HG03378 (cell line): ENCODE results near the gene GXYLT2.

Source experiments
- ATAC-seq: cut with Tn5 transposase; IDR thresholded peaks from one replicate; pipeline ENCODE4 v1.9.1; 2021; ENCODE audit warnings: mild to moderate bottlenecking, moderate library complexity; ENCODE audit not compliant: unreplicated experiment

The GXYLT2 gene

DNA sequence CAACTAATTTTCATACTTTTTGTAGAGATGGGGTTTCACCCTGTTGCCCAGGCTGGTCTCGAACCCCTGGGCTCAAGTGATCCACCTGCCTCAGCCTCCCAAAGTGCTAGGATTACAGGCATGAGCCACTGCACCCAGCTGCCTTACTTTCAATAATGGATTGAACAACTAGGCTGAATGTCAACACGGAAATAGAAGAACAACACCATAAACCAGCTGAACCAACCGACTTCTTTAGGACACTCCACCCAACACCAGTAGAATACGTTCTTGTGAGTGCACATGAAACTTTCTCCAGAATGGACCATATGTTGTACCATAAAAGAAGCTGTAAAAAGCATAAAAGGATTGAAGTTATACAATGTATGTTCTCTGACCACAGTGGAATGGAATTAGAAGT lies 42.9 kb downstream of the GXYLT2 start:
- no peak for ATAC-seq

DNA sequence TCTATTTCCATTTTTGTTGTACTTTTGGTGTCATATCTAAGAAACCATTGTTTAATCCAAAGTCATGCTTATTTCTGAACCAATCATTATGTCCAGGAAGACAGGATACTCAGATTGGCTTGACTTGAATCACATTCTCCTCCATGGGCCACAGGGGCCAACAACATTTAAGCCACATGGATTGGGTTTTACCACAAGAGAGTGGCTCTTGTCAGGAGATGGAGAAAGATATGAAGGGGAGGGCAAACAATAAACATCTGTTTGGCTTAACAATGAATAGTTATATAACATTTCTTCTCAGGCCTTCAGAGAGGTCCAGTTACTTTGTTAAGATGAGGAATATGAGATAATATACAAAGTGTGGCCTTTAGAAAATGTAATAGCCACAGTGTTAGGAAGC lies 44.6 kb downstream of the GXYLT2 start:
- no peak for ATAC-seq

DNA sequence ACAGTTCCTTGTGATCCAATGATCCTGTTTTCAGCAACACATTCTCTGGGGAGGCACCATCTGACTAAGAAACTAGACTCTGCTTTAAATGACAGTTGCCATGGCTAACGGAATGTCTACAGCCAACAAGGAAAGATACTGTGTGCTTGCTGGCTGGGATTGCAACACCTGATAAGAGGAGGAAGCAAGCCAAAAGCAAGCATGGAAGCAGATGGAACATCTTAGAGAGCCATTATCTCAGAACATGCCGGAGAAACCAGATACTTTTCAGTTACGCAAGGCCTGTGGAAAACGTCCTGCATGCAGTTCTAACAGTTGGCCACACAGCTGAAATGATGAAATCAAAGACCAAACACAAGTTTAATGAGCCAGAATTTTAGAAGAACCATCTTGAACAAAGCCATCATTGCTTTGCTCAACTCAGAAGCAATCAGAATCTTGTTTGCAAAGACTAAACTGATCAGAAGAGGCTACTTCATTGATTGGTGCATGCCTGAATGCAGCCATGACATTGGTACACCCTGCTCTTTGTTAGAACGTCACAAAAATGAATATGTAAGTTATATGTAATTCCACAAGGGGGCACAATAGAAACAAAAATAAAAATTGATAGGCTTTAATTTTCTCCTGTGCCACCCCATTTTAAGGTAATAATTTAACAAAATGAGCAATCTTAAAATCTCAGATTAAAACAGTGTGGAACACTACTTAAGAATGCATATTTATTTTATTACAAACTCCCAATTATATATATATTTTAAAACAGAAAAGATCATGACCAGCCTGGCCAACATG lies 50.8 kb downstream of the GXYLT2 start:
- peak; percentile 91 for ATAC-seq

DNA sequence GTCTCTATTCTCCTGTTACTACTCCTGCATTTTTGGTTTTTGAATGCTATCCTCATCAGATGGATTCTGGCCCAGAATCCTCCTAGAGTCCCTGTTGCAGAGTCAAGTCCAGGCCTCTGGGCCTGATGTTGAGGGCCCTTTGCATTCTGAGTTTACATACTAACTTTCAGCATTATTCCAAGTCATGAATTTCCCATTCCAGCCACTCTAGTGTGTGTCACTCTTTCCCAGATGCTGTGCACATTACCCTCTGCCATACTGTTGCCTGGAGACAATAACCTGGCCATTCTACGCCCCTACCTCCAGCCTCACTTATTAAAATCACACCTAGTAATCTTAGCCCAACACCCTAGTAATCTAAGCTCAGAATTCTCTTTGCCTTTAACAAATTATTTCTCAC lies 53.4 kb downstream of the GXYLT2 start:
- no peak for ATAC-seq

DNA sequence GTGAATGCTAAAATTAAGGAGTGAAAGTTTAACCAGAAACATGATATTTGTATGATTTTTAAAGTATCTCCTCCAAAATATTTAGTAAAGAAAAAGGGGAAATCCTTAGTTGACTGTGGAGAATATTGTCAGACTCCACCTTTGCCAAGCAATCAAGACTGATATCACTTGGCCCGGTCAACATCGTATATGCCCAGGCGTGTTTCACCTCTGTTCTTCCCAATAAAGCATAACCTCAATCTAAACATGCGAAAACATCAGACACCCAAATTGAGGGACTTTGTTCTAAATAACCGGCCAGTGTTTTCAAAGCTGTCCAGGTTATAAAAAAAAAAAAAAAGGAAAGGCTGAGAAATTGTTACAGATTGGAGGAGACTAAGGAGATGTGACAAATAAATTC lies 54.6 kb downstream of the GXYLT2 start:
- no peak for ATAC-seq

DNA sequence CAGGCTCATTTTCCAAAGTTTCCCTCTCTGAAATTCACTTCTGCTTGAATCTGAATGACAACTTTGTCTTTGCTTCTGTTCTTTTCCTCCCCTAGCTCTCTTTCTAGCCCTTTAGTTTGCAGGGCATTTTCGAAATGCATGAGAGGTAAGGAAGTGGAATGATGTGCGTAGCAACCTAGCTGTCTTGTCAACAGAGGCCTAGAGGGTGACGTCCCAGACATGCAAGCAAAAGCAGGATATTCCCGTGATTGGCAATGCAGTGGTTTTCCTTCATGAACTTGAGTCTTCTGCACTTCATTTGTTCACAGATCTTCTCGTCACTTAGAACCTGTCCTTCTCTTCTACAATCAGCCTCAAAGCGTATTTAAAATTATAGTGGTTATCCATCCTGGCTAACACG lies 56.9 kb downstream of the GXYLT2 start:
- ATAC-seq = no peak

DNA sequence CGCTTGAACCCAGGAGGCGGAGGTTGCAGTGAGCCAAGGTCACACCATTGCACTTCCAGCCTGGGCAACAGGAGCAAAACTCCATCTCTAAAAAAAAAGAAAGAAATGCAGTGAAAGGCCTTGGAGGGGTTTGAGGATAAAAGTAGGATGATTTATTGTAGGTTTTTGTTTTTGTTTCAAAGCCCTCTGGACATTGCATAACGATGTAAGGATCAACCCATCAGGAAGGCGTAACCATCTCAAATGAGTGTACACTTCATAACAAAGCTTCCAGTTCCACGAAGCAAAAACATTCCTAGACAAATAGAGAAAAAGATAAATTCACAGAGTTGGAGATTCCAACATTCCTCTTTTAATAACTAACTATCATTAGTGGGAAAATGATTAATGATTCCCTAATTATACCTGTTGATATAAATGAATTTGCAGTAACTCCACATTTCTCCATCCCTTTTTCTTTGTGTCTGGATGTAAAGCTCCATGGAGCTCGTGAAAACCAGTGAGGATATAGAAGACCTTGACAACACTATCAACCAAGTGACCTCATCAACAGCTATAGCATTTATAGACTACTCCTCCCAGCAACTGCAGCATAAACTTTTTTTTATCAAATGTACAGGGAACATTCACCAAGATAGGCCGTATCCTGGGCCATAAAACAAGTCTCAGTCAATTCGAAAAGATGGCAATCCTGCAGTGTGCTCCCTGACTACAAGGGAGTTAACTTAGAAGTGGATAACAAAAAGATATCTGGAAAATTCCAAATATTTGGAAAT lies 60.1 kb downstream of the GXYLT2 start:
- no peak for ATAC-seq

DNA sequence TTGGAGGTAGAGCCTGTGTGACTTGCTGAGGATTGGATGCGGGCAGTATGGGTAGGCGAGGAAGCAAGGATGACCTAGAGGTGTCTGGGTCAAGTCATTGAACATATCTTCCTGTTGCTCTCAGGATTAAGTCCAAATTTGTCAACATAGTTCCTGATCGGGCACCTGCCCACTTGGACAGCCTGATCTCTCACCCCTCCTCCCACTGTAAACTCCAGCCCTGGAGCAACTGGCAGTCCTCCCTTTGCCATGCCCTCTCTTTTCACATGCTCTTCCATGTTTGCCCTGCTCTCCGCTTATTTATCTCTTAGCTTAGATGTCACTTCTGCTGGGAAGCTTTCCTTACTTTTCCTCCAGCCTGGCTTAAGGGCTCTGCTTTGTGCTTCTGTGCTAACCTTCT lies 61.2 kb downstream of the GXYLT2 start:
- no peak for ATAC-seq

DNA sequence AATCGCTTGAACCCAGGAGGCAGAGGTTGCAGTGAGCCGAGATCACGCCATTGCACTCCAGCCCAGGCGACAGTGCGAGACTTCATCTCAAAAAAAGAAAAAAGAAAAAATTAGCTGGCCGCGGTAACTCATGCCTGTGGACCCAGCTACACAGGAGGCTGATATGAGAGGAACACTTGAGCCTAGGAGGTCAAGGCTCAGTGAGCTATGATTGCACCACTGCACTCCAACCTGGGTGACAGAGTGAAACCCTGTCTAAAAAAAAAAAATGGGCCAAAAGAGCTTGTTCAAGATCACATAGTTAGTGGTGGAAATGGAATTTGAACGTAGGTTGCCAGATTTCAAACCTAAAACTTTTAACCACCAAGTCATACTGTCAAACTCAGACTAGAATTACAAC lies 62.5 kb downstream of the GXYLT2 start:
- ATAC-seq = no peak

DNA sequence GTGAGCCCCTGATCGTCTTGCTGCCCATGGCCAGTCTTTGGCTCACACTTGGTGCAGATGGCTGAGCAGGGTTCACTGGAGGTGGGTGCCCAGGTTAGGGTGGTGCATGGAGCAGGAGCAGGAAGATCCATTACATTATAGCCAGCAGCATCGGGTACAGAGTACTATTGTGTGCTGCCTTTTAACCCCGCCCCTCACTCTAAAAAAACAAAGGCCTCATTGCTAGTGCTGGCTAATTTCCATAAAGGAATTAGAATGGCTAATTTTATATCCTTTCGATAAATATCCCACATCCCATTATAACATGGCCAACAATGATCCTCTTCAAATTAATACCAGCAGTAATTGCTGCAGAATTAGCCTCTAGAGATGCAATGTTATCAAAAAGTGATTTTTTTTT lies 63.0 kb downstream of the GXYLT2 start:
- ATAC-seq = no peak

DNA sequence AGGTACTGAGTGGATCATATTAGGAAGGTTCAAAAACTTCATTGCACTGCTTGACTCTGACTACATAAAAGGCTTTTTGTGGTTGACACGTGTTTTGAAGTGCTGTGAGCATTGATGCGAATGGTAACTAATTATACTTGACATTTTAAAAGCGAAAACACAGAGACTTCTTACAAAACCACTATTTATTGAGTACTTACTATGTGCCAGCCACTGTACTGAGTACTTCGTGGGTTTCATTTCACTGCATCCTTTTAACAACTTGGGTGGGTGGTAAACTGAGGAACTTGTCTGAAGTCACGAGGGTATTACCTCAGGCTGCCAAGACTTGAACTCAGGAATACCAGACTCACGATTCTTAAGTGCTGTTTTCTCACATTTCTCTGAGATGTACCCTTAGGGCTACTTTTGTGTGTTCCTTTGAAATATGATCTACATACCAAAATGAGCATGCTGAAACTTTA lies 63.4 kb downstream of the GXYLT2 start:
- peak; percentile 71 for ATAC-seq

DNA sequence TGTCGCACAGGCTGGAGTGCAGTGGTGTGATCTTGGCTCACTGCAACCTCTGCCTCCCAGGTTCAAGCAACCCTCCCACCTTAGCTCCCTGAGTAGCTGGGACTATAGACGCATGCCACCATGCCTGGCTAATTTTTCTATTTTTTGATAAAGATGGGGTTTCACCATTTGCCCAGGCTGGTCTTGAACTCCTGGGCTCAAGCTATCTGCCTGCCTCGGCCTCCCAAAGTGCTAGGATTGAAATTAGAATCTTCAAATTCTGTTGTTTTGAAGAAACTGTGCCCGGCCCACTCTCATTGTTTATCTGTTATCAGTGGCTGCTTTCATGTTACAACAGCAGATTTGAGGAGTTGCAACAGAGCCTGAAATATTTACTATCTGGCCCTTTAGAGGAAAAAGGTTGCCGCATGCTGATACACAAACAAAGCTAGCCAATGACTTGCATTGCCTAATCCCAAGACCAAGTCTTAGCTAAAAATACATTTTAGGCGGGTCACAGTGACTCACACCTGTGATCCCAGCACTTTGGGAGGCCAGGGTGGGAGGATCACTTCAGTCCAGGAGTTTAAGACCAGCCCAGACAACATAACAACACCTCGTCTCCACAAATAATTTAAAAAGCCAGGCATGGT lies 65.6 kb downstream of the GXYLT2 start:
- no peak for ATAC-seq

DNA sequence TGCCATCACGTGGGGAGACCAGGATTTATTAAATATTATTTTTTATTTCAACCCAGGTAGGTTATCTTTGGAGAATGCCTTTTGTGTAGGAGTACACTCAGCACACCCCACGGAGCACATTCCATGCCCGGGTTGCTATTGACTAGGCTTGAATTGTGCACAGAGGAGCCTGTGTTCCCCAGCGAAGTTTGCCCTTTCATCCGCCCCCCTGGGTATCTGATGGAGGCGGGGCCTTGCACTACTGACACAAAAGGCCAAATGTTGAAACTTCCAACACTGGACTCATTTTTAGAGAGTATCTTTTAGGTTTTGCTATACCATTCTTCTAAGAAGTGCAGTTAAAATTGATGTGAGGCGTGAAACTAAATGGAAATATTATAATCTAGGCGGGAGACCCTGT lies 69.5 kb downstream of the GXYLT2 start:
- no peak for ATAC-seq

DNA sequence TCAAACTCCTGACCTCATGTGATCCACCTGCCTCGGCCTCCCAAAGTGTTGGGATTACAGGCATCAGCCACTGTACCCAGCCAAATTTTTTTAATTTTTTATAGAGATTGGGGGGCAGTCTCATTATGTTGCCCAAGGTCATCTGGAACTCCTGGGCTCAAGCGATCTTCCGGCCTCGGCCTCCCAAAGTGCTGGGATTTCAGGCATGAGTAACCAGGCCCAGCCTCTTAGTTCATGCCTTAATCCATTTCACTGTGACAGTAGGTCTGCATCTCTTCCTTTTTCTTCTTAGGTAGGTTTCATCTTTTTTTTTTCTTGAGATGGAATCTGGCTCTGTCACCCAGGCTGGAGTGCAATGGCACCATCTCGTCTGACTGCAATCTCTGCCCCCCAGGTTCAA lies 71.5 kb downstream of the GXYLT2 start:
- ATAC-seq = no peak

DNA sequence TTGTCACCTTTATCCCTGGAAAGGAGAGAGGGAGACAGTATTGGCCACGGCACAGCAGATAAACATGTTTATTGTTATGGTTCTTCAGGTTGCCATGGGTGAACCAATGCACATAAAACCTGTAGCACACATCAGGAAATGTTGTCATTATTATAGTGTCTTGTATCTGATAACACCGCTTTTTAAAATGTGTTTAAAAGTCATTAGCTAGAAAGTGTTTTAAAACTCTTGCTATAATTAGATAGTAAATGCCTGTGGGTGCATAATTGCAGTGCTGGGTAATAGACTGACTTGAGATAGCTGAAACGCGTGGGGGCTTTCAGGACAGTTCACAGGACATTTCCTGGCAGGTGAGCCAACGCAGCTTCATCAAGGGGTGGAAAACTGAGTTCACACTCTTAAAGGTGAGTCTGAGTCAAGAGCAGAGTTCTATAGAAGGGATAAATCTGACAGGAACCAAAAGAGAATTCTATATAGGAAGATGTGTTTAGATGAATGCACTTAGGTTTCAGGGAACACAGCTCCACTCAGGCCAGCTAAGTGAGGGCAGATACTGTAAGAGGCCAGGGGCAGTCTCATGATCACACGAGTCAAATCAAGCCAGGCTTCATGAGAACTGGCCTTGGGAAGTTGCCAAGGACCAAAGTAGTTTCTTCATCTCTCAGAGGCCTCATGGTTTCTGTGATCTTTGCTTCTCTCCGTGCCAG lies 73.1 kb downstream of the GXYLT2 start:
- no peak for ATAC-seq

DNA sequence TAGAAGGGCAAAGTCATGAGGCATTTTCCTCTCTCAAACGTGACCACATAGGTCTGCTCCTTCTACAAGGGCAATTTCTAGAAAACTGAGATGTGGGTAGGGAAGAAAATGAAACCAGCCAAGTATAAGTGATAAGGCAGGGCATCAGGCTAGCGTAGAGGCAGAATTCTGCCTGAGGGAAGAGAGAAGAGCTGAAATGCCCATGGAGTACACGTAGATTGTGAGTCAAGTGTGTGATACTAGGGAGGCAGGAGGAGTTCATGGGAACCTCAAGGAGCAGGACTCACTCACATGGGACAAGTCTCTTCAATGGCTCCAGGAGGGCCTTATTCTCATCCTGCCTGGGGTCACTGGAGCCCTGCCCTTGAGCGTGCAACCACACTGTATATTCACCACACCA lies 73.9 kb downstream of the GXYLT2 start:
- ATAC-seq = no peak

DNA sequence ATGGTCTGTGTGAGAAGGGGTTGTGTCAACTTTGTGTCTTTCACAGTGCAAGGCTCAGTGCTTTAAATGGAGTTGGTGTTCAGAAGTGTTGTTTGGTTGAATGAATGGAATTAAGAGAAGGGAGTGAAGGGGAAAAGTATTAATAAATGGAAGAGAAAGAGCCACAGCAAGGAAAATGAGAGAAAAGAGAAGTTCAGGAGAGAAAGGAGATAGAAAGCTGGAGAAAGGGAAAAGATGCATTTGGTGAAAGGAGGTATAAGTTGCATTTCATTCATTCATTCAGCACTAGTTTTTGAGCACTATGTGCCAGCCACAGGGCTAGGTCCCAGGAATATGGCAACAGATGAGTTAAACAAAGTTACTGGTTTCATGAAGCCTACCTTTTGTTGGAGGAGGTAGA lies 74.5 kb downstream of the GXYLT2 start:
- ATAC-seq = no peak

DNA sequence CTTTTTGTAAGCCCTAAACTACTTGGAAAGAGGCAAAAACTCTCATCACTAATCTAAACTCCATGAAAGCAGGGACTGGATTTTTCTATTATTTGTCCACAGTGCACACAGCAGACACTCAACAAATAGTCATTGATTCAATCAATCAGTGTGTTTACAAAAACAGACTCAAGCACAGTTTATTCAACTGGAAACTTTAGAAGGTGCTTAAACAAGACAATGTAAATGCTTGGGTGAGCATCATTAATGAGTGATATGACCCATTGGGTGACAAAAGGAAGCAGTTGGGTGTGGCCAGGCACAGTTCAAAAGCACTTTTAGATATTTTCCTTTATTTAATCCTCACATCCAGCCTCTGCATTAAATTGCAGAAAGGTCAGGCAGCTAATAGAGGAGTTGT lies 76.8 kb downstream of the GXYLT2 start:
- ATAC-seq = no peak

DNA sequence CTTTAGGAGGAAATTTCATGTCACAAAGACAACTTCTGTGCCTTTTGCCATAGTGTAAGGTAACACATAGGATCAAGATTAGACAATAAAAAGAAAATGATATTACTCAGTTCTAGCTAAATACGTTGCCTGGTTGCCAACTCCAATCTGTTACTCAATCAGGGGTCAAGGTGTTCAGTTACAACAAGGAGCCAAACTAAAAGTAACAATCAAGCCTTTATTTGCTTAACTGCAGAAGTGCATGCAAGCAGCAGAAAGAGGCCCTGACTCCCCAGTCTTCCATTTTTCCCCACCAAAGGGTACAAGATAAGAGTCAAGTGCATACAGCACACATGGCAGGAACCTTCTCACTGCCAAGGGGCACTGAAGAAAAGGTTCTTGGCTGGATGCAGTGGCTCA lies 80.4 kb downstream of the GXYLT2 start:
- no peak for ATAC-seq

DNA sequence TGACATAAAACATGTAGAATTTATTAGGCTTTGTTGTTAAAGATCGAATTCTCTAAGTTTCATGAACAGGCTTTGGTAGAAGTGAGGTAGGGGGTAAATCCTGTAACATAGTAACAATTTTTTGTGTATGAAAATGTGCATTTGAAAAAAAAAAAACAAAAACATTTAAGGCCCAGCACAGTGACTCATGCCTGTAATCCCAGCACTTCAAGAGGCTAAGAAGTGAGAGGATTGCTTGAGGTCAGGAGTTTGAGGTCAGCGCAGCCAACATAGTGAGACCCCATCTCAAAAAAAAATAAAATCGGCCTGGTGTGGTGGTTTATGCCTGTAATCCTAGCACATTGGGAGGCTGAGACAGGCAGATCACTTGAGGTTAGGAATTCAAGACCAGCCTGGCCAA lies 81.9 kb downstream of the GXYLT2 start:
- ATAC-seq = no peak

DNA sequence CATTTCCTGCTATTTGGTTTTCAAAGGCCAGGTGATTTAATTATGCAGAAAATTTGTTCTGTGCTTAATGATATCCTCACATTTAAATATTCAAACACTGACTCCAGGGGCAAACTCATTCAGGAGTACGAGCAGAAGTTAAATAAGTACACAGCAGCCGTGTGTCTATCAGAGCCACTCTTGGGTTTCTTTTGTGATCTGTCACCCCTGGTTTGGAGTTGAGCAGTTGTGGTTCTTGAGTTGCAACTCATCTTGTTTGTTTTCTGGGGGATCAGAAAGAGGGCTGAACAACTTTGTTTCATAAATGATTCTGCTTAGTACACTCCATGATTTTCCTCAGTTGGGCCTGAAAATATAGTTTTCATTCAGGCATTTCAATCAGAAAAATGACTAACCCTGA lies 83.1 kb downstream of the GXYLT2 start:
- no peak for ATAC-seq
